NCI-H524 (cell line): Measurements from ENCODE around the gene SERGEF.

ENCODE experiments used
- DNase-seq, 2 experiments: peaks; one replicate each; lab custom pipeline; 2025; lab: John Stamatoyannopoulos, UW

The SERGEF gene

DNA sequence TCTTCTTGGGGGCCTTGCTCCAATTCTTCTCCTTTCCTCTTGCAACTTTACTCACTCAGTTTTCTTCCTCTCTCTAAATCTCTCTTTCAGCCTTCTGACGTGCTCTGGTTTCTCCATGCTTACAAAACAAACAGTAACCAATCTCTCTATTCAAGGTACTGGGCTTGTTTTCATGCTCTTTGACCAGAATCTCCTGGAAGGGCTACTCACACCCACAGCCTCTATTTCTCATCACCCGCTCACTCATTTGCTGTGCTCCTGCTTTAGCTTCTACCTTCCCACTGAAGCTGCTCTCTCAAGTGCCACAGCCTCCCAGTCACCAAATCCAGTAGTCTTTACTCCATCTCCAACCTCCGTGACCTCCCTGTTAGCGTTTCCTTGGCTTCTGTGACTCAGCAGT lies 60.4 kb downstream of the SERGEF start:
- DNase-seq = no peak

DNA sequence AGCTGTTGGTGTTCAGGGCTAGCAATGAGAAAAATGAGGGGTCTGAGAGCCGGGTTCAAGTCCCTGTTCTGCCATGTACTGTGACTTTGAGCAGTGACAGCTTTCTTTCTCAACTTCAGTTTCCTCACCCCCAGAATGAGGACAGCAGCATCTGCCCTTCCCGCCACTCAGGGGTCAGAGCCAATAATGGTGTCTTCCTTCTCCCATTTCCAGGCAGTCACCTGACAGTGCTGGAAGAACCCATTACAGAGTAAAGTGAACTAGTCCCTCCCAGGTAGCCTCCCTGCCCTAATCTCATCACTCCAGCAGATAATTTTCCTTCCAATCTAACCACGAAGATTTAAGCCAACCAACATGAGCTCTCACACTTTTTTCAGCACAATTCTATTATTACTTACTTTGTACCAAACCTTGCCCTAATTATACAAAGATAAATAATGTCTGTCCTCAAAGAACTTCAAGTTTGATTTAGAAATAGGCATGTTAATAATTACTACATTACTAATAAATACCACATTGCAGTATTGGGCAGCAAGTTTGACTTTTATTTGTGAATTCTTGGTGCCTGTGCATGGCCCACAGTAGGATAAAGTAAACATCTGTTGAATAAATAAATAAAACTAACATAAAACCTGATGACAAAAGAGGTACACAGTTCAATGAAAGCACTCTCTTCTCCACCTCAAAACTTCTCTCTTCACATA lies 61.0 kb downstream of the SERGEF start:
- no peak for DNase-seq

DNA sequence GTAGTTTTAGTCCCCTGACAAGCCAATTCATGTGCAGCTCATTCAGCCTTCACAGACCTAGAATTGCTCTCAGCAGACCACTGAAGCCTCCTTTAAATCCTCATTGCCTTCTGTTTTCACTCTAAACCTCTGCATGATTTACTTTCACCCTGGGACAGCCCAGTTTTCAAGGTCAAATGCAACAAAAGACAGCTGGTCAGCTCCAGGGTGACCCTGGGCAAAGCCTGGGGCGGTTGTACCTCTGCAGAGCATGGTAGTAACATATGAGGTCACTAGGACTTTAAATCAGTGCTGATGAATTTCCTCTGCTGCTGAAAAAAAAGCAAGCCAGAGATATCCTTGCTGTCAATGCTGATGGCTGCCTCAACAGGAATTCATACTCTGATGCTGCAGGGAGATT lies 62.2 kb downstream of the SERGEF start:
- no peak for DNase-seq

DNA sequence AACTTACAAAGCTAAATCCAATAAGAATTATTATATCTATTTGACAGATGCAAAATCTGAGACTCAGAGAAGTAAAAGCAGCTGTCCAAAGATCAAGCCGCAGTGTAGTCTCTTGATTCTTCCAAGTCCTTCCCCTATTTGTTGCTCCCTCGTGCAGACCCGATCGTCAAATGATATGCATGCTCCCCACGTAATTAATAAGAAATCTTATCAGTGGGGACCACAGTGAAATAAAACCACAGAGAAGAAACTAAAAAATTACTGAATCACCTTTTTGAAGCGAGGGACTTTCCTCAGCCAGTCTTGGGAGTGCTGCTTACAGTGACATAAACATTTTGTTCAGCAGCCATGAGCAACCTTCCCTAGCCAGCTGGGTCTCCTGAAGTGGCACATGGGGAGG lies 64.6 kb downstream of the SERGEF start:
- no peak for DNase-seq

DNA sequence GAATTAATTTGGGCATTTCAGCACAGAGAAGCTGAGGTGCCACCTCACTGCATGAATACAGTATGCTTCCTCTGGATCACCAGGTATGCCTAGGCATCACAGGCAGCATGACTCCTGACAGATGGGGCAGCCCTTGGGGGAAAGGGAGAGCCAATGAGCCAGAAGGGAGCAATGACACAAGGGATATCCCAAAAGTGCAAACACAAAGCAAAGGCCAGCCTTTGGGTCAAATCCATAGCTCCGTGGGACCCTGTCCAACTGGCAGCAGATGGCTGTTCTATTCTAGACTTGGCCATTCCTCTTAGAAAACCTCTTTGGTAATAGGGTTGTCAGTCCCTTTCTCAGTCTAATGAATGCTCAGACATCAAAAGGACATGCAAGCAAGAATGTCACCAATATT lies 73.3 kb downstream of the SERGEF start:
- DNase-seq = no peak

DNA sequence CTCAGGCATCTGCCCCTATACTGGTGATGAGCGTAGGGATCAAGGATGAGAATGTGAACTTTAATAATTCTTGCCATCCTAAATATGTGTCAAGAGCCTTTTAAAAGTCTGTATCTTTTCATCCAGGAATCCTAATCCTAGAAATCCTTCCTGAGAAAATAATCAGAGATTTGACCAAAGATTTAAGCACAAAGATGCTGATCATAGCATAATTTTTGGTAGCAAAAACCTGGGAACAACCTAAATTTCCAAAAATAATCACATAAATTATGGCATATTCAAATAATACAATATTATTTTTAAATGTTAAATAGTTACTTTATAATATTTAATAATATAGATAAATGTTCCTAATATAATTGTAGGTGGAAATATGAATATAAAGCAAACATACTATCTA lies 76.1 kb downstream of the SERGEF start:
- DNase-seq = no peak

DNA sequence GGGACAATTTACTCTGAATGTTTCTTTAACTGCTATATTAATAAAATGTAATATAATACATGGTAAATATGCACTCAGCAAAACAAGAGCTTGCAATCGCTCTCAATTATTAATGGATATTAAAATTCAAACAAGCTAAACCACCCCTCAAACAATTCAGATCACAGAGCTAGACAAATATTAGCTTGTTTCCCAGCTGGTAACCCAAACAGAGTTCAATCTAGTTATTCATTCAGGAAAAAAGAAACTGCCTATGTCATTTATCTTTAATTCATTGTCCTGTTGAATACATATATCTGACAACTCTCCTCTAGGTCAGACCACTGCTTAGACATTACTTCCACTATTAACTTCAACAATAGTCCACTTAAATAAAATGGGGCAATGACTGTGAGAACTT lies 78.7 kb downstream of the SERGEF start:
- DNase-seq = no peak

DNA sequence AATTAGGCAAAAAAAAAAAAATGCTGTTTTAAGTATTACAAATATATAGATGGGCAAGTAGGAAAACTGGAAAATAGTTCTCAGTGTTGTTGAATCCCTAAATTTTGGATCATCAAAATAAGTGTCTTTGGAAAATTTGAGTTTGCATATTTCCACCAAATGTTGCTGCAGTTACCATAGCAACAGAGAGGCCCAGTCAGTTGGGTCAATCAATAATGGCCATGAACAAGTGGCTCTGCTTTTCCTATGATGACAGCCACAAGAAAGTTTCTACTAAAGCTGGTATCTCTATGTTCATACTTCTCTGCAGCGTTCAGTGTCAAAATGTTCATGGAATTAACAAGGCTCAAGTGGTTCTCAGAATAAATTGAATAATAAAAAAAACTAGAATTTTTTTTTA lies 79.1 kb downstream of the SERGEF start:
- DNase-seq = no peak

DNA sequence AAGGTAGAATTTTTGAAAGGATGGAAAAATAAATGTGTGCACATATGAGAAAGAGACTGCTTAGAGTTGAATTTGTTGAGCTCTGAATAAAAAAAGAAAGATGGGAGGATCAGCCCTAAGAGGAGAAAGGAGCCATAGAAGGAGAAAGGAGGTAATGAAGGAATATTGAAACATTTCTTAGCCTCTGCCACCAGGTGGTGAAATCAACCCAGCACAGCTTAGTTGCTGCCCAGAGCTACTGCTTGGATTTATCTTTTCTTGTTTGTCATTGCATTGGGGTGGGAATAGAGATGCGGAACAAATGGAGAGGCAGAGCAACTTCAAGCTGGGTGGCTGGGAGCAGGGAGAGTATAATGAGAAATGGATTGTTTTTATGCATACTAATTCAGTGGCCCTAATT lies 80.4 kb downstream of the SERGEF start:
- DNase-seq = no peak

DNA sequence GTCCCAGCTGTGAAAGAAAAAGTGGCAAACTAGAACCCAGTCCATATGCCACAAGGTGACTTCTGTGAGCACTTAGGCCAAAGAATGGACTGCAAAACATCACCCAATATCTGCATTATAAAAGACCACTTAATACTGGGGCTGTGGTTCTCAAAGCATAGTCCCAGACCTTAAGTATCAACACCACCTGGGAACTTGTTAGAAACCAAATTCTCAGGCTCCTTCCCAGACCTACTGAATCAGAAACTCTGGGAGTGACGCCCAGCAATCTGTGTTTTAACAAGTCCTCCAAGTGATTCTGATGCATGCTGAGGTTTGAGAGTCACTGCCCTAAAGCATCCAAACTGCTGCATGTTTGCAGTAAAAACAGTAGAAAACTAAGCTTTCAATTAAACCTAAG lies 81.3 kb downstream of the SERGEF start:
- peak in 1 of 2 experiments; percentile 19 for DNase-seq

DNA sequence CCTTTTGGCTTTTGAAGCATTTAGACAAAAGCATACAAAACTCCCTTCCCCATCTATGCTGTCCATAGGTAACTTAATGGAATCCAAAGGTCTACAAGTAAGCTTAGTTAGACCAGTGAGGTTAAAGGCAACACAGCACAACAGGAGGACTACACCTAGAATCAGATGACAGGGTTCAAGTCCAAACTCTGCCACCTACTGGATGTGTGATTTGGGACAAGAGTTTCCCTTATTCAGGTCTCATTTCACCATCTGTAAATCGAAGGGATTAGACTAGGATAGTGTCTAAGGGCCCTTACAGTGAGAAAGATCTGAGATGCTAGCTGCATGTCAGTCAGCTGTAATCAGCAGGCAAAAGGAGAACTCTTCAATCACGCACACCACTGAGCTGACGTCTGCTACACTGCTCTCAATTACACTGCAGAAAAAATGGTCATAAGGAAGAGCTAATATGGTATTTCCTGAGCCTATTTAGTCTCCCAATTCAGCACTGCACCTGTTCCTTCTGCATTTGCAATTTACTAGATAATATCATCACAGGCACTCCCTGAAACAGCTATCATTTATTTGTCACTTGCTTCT lies 82.2 kb downstream of the SERGEF start:
- DNase-seq = peak; percentile 65 to 89

DNA sequence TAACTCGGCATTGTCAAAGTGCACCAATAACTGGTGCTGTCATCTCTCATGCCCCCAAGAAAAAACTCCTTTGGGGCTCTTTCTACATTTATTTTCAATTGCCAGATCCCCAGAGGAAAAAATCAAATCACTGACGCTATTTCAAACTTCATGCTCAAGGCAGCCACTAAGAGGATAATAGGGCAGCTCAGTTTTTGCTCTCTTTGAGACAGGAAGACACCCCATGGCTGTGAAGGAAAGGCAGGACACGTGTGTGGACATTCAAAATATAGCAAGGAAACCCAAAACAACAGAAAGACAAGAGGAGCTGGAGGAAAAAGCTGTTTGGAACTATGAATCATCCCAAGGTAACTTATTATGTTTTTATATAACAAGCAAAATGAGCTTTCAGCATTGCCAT lies 83.7 kb downstream of the SERGEF start:
- DNase-seq = no peak

DNA sequence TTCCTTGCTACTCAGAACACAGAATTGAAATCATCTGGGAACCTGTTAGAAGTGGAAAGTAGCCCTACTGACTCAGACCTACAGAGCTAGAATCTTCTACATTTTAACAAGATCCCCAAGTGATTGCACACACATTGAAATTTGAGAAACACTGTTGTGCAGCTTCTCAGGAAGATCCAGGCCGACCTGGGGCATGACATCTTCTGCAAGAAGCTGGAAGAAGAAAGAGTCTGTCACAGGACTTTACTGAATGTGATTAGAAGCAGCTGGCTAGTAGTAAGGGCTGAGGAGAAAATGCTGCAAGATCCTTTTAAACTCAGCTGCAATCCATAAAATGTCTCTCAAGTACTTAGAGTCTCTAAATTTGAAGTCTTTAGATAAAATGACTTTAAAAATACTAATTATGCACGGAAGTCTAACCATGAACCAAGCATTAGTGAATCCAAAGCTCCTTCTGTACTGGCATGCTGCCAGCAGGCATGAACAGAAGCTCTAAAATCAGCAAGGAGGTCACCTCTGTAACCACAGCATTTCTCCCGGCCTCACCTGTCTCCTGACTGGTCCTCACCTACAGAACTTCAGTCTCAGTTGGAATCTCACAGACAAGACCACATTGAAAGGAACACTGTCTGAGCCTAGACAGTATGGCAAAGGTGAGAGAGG lies 85.0 kb downstream of the SERGEF start:
- DNase-seq = no peak

DNA sequence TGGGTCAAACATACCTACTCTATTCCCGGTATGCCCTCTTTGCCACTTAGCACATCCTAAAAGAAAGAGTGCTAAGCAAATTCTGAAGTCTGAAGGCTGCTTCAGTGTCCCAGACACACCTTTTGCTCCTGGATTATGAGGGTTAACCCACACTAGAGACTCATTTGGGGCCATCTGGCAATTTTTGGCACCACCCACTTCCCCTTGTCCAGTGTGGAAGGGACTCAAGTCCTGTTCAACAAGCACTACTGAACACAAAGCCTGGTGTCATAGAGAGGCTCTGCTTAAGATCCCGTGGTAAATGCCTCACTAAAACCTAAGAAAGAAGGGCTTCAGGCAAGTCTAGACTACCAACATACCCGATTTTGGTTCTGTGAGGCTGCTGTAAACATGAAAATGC lies 85.8 kb downstream of the SERGEF start:
- peak; percentile 12 to 66 for DNase-seq

DNA sequence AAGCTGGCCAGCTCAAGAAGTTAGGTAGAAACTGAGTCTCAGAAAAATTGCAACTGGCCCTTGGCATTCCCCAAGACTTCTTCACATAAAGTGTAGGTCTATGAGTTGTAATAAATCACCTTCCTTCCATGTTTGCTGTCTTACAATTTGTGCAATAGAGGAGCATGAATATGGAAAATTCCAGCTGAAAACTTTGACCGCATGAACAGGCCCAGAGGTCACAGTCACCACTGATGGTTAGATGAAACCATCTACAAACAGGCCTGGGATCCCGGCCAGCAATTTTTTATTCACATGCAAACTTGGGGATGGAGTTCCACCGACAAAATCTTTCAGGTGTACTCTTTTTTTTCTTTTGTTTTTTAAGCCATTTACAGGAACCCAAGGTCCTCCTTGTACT lies 88.1 kb downstream of the SERGEF start:
- DNase-seq = no peak

DNA sequence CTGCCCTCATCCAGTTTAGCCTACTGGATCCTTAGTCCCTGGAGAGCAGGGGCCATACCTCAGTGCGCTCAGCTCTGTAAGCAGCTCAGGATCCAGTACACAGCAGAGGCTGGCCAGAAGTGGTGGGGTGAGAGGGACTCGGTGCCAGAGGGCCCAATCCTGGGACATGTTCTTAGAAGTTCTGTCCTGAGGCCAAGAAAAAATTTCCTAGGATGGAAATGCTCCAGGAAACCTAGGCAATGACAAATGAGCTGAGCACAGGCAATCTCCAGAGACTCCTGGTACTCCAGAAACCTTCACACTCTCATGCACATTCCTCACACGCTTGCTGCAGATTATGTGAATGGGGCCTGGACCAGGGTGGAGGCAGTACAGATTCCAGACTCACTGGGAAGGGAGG lies 89.6 kb downstream of the SERGEF start:
- no peak for DNase-seq

DNA sequence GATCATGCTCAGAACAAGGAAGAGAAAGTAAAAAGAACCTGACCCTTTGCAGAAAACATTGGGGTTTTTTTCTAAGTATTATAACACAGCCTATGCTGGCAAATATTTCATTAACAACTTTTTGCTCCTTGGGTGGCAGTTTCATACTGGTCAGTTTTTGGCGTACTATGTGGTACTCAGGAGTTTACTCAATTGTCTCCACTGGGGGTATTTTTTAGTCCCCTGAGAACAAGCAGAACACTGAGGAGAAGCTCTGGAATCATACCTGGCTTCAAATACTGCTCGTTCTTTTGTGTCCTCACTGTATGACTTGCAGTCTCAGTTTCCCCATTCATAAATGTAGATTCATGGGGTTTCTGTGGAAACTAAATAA lies 90.4 kb downstream of the SERGEF start:
- DNase-seq = no peak

DNA sequence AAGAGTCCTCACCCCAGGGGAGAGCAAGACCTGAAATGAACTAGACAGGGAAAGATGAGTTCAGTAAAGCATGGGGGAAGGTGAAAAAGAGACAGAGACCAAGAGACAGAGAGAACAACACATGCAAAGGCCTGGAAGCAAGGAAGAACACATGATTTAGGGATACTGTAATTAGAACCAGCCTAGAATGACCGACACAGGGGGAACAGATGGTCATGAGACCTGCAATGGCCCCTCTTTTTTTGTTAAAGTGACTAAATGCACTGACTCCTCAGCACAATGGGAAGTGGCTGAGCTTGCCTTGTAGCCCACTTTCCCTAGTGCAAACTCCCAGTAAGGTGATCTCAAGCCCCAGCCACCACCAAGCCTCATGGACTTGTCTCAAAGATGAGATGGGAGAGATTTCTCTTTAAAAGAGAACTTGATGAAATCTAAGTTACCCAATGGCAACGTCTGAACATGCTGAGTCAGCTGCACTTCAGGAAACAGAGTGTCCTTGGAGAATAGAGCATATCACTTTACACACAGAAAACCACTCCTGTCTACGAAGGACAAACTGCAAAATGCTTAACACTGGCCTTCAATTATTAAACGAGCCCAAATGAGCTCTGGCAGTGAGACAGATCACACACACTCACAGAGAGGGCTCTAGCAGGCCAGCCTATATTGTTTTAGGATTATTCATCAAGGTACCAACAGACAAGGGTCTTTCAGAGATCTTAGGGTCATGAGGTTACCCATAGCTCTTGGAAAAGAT lies 91.0 kb downstream of the SERGEF start:
- DNase-seq = peak in 1 of 2 experiments; percentile 48

DNA sequence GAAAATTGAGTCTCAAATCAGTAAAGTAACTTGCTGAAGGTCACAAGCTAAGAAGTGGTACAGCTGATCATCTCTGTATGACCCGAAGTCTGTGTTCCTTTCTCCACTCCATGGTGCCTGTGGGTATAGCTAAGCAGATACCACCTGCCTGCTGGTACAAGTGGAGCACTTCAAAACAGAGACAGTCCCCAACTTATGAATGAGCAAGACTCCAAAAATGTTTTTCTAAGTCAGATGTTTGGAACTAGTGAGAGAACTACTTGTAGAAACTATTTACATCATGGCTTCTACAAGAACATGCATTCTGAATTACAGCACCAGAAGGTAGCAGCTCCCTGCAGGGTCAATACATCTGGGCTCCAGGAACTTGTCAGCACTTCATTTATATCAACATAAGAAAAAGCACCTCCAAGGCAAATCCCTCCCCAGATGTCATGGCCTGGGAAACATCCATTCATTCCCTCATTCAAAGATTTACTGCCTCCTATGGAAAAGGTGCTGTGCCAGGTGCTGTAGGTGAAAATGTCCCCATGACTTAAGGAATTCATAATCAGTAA lies 94.7 kb downstream of the SERGEF start:
- peak in 1 of 2 experiments; percentile 32 for DNase-seq

DNA sequence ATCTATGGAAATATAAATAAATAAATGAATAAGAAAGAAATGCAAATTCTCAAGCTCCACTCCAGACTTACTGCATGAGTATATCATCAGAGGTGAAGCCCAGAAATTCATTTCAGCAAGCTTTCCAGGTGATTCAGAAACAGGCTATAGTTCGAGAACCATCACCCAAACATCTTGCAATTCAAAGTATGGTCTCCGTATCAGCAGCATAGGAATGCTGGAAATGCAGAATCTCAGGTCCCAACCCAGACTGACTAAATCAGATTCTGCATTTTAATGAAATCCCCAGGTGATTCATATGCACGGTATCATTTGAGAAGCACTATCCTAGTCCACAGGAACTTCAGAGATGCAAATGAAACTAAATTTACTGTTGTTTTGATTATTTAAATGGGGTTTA lies 95.3 kb downstream of the SERGEF start:
- DNase-seq = no peak

DNA sequence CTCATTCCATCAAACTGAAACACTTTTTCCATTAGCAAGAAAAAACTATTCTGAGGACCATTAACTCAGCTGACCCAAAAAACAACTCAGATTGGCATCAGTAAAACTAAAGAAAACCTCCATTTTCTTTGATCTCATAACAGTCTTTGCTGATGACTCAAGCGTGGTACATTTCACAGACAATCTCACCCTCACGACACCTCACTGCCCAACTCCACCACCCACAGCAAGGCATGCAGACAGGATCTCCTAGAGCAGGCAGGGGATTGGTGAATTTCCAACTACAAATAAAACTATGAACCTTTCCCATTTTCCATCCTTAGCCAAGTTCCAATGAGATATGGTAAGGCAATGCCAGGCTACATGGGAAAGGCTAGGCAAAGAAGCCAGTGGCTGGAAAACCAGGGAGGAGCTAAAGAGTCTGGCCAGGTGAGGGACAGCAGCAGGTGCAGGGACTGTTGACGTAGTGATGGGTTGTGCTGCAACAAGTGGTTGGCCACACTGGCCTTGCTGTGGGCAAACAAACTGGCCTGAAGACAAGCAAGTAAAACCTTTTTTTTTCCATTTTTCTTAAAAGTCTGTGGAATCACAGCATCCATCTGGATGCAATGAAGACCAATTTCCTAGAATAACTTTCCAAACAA lies 97.2 kb downstream of the SERGEF start:
- no peak for DNase-seq

DNA sequence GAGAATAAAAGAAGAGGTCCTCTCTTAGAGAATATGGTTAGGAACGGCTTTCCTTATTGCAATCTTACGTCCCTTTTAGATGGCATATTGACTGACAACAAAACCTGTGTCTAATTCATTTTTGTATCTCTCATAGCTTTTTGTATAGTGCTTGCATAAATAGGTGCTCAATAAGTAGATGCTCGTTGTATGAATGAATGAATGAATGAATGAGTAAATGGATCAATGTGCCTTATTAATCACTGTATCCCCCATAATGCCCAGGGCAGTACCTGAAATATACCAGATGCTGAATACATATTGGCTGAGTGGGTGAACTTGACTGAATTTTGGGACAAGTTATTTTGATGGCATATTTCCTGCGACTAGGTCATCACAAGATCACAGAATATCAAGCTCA lies 97.9 kb downstream of the SERGEF start:
- DNase-seq = no peak
